GM12874 (cell line): Measurements from ENCODE around the gene NPTX2.

ENCODE experiments used
- CTCF ChIP-seq: IDR thresholded peaks from 2 replicates; pipeline ENCODE4 v1.5.1; 2011; ENCODE audit warnings: low read depth, mild to moderate bottlenecking, control low read depth, low read length, moderate library complexity; ENCODE audit not compliant: insufficient read depth

The NPTX2 gene

DNA sequence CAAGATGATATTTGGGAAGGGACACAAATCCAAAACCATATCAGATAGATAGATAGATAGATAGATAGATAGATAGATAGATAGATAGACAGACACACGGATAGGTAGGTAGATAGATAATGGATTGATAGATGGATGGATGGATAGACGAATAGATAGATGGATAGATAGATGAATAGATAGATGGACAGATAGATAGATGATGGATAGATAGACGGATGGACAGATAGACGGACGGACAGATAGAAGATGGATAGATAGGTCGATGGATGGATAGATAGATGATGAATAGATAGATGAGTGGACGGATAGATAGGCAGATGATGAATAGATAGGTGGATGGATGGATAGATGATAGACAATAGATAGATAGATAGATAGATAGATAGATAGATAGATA lies 39.8 kb downstream of the NPTX2 start:
- TF ChIP-seq CTCF: no peak

DNA sequence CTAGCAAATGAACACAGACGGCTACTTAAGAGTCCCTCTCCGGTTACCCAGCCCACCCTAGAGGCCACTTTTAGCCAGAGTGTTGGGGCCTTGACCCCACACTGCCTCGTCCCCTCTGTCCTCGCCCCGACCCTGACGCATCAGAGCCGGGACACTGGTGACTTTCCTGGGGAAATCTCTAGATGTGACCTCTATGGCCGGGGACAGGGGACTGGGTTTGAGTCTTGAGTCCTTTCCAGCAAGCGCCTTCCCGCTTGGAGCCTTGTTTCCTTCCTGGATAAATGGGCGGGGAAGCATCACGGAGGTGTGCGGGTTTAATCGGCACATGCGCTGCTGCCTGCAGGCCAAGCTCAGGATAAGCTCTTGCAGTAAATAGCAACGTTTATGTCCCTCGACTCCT lies 40.7 kb downstream of the NPTX2 start:
- no peak for TF ChIP-seq CTCF

GRCh38 chr7:98659756-98660155 lies 42.7 kb downstream of the NPTX2 start:
- TF ChIP-seq CTCF: no peak

DNA sequence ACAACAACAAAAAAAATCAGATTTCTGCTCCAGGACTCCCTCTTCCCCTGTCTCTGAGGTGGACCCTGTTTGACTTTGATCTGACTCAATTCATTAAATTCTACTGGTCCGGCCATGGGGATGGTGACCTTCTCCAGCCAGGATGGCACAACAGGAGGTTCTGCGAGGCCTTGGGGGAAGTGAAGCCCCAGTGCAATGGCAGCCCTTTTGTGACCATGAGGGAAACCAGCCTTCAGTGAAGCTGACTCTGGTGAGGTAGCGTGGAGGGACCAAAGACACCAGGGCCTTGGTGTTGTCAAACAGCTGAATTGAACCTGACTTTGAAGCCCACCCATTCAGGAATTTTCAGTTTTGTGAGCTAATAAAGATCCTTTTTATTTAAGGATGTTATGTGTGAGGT lies 44.5 kb downstream of the NPTX2 start:
- TF ChIP-seq CTCF: no peak

DNA sequence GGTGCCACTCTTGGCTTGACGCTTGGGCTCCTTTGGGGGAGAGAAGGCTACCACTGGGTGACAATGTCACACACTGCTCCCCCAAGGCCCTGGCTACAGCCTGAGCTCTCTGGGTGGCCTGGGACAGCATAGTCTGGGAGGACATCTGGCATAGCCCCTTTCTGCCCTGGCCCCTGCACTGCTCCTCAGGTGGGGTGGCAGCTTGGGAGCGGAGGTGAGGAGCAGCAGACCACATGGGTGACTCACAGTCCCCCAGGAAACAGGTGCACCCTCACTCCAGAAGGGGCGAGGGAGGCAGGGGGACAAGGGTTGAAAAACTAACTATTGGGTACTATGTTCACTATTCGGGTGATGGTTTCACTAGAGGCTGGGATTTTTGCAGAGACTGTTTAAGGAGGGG lies 45.2 kb downstream of the NPTX2 start:
- no peak for TF ChIP-seq CTCF

DNA sequence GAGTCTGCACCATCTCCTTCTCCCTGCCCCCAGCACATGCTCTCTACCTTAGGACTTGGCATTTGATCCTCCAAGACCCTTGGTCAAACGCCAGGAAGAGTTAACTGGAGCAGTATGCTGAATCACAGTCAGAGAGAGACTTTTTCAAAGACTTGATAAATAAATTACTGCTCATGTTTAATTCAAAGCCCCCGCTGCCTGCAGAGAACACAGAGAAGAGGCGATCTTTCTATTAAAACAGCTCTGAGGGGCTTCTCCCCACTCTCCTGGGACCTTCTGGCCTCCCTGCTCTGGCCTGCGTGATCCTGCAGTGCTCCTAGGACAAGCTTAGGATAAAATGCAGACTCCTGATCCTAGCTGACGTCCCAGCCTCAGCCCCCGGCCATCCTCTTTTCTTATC lies 47.8 kb downstream of the NPTX2 start:
- no peak for TF ChIP-seq CTCF

DNA sequence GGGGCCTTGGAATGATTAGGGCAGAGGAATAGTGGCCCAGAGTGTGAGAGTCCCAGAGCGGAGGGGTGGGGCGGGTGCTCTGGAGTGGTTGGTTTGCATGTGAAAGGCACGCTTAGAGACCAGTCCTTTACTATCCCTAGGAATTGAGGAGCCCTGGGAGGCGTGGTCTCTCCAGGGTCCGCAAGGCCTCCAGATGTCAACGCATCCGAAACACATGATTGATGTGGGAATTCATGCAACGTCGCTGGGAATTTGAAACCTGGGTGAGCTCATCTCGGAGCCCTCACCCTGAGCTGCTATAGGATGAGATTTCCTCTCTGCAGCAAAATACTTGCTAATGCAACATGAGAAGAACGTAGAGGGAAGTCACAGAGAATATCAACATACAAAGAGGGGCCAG lies 51.2 kb downstream of the NPTX2 start:
- TF ChIP-seq CTCF: no peak
